PFSK-1 (cell line): ENCODE results near the gene CELF4.

Experiments
- FOXP2 ChIP-seq: optimal IDR thresholded peaks from 2 replicates; pipeline ENCODE3; 2011; ENCODE audit warnings: borderline replicate concordance, control low read depth, inconsistent platforms; ENCODE audit not compliant: insufficient read depth; ENCODE audit errors: extremely low read length, extremely low read depth
- POLR2AphosphoS5 ChIP-seq: IDR thresholded peaks from 2 replicates; pipeline ENCODE4 v1.6.1; 2012; ENCODE audit warnings: low read depth, mild to moderate bottlenecking, control low read depth, low read length, moderate library complexity
- TAF1 ChIP-seq: IDR thresholded peaks from 2 replicates; pipeline ENCODE4 v1.6.1; 2012; ENCODE audit warnings: low read length, control low read depth, borderline replicate concordance; ENCODE audit not compliant: insufficient read depth
- TF ChIP-seq, protein P1 (sequence below), 2 experiments: IDR thresholded peaks; 2 replicates each; pipeline versions ENCODE4 v1.6.1 to v1.8.0; 2011 to 2012; ENCODE audit warnings: low read depth in 2 of 2, low read length in 2 of 2, control low read depth in 1 of 2, inconsistent platforms in 1 of 2, mild to moderate bottlenecking in 1 of 2, moderate library complexity in 1 of 2; ENCODE audit not compliant: insufficient read depth in 1 of 2

DNA sequence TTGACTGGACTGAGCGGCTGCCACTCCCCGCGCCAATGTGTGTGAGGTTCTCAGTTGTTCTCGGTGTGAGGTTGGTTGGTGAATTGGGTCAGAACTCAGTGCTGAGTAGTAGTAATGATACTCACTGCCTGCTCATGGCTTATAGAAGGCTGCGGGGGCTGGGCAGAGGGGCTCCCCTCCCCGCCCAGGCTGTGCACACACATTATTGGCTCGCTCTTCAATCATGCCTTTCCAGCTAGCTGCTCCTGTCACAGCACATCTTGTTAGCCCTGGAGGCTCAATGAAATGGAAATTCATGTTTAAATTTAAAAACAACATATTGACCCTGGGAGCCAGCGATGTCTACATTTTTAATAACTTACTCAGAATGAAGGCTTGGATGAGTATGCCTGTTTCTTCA, 152.8 kb downstream of the CELF4 start:
- TF ChIP-seq, protein P1, sequence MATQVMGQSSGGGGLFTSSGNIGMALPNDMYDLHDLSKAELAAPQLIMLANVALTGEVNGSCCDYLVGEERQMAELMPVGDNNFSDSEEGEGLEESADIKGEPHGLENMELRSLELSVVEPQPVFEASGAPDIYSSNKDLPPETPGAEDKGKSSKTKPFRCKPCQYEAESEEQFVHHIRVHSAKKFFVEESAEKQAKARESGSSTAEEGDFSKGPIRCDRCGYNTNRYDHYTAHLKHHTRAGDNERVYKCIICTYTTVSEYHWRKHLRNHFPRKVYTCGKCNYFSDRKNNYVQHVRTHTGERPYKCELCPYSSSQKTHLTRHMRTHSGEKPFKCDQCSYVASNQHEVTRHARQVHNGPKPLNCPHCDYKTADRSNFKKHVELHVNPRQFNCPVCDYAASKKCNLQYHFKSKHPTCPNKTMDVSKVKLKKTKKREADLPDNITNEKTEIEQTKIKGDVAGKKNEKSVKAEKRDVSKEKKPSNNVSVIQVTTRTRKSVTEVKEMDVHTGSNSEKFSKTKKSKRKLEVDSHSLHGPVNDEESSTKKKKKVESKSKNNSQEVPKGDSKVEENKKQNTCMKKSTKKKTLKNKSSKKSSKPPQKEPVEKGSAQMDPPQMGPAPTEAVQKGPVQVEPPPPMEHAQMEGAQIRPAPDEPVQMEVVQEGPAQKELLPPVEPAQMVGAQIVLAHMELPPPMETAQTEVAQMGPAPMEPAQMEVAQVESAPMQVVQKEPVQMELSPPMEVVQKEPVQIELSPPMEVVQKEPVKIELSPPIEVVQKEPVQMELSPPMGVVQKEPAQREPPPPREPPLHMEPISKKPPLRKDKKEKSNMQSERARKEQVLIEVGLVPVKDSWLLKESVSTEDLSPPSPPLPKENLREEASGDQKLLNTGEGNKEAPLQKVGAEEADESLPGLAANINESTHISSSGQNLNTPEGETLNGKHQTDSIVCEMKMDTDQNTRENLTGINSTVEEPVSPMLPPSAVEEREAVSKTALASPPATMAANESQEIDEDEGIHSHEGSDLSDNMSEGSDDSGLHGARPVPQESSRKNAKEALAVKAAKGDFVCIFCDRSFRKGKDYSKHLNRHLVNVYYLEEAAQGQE (IDR thresholded peaks at IDR 0.05; ENCODE audit: insufficient read depth in 1 of 2, low read depth in 2 of 2, low read length in 2 of 2) = no peak
- TF ChIP-seq POLR2AphosphoS5 (no peak), TAF1 (no peak), FOXP2 (no peak)
